Keratinocyte (primary cell): ENCODE measurements around the gene NDRG4.

Experiments
- CTCF ChIP-seq, 3 experiments: IDR thresholded peaks in 1 of 3; conservative IDR thresholded peaks in 1 of 3; optimal IDR thresholded peaks in 1 of 3; 2 replicates in 2 of 3; 3 replicates in 1 of 3; pipeline versions ENCODE3 to v1.5.1; 2011; ENCODE audit warnings: low read length in 3 of 3, mild to moderate bottlenecking in 3 of 3, moderate library complexity in 2 of 3, control low read depth in 1 of 3, inconsistent platforms in 1 of 3; ENCODE audit not compliant: insufficient read depth in 2 of 3; ENCODE audit errors: extremely low read depth in 1 of 3
- EZH2 ChIP-seq: IDR thresholded peaks from one replicate; pipeline ENCODE4 v1.6.1; 2012; ENCODE audit warnings: inconsistent platforms, mild to moderate bottlenecking, low read length, moderate library complexity

GRCh38 chr16:58511933-58512815 lies 12.2 kb downstream of the NDRG4 start:
- TF ChIP-seq CTCF (optimal IDR thresholded peaks at IDR 0.05 in 1 of 3, IDR thresholded peaks at IDR 0.05 in 1 of 3, conservative IDR thresholded peaks at IDR 0.05 in 1 of 3; ENCODE audit: extremely low read depth in 1 of 3, insufficient read depth in 2 of 3, low read length in 3 of 3) (peak; percentile 77 to 88 (median 85)), EZH2 (no peak)
